Measurements from ENCODE around the gene NDUFAF7. TPM values are rescaled to one million over a fixed set of nuclear protein-coding genes. Genes with fewer than 3 reads are reported as not detected.

NDUFAF7 gene
- total RNA-seq, 1 donor from 2014 or later, result 23.0 TPM

DNA sequence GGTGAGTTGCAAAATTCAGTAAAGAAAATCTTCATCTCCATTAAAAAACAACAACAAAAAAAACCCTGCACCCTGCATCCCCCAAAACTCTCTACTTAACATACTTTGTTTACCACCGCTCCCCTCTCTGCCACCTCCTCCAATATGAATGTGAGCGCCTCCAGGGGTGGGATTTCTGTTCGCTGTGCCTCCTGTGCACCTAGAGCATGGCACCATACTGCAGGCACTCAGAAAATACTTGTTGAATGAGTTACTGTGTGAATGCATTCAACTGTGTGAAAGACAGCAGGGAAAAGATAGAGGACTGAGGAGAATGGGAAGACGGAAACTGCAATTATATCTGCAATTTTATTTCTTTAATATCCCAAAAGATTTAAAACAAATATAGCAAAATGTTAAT is 4.6 kb upstream of the NDUFAF7 start:
- no peak for DNase-seq (ENCODE audit: low spot score)
- Mint-ChIP-seq H3K36me3 (ENCODE audit: low read depth) (peaks cover 39% of the 10 kb centered on the region), H3K27ac (no peak overlapping the region), H3K27me3 (ENCODE audit: insufficient read depth) (no peaks in the 10 kb centered on the region), H3K4me1 (ENCODE audit: low read depth) (peaks cover 37% of the 10 kb centered on the region), H3K4me3 (no peak overlapping the region), H3K9me3 (no peaks in the 10 kb centered on the region)
- intact Hi-C loops (cut with micrococcal nuclease), result no loop called here

- intact Hi-C loops (cut with micrococcal nuclease), result no loop called here
- no peak overlapping the region for H3K4me3 Mint-ChIP-seq
- DNase-seq (ENCODE audit: low spot score), result no peak
- peaks cover 24% of the 10 kb centered on the region for H3K36me3 Mint-ChIP-seq (ENCODE audit: low read depth)
- H3K27me3 Mint-ChIP-seq (ENCODE audit: insufficient read depth), result no peaks in the 10 kb centered on the region
- no peak overlapping the region for H3K27ac Mint-ChIP-seq
- no peaks in the 10 kb centered on the region for H3K9me3 Mint-ChIP-seq
- peaks cover 22% of the 10 kb centered on the region for H3K4me1 Mint-ChIP-seq (ENCODE audit: low read depth)
These were observed 2.7 kb upstream of the NDUFAF7 start for GRCh38 chr2:37228788-37229187.

GRCh38 chr2:37230581-37230980 is 877 bp upstream of the NDUFAF7 start:
- intact Hi-C loops (cut with micrococcal nuclease), result loop anchor here (2.0 to 10.0 kb wide), 3 partner anchors 136 to 1144 kb away; partner anchors contain the start of gene ATL2
- H3K27me3 Mint-ChIP-seq (ENCODE audit: insufficient read depth), result no peaks in the 10 kb centered on the region
- DNase-seq (ENCODE audit: low spot score), result no peak
- H3K36me3 Mint-ChIP-seq (ENCODE audit: low read depth), result peaks cover 28% of the 10 kb centered on the region
- no peak overlapping the region for H3K27ac Mint-ChIP-seq
- no peaks in the 10 kb centered on the region for H3K9me3 Mint-ChIP-seq
- H3K4me1 Mint-ChIP-seq (ENCODE audit: low read depth), result peaks cover 31% of the 10 kb centered on the region
- H3K4me3 Mint-ChIP-seq, result no peak overlapping the region

DNA sequence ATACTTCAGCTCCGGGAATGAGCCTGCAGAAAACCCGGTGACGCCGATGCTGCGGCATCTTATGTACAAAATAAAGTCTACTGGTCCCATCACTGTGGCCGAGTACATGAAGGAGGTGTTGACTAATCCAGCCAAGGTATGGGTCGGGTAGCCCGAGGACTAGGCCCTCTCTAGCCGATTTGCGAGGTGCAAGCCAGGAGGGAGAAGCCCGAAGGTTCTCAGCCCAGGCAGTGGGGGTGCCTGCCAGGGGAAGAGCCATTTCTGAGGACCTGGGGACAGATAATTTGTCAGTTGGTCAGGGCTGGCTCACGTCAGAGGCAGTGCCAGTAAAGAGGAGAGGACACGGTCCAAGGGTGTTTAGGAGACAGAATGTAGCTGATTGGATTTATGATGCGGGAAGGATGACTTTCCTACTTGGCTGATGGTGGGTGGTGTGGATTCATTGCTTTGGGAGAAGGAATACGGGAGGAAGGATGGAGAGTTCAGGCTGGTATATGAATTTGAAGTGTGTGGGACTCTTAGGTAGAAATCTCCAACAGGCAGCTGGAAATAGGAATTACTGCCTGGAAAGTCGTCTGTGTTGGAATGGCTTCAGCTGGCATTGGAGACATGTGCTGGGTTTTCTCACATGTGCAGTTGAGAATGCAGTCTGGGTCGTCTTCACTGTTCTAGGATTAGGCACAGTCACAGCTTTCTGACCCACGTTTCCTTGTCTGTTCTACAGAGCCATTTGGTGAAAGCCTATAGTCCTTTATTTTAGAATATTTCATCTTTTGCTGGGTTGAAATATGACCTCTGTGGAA is 874 bp downstream of the NDUFAF7 start:
- peaks cover 28% of the 10 kb centered on the region for H3K36me3 Mint-ChIP-seq (ENCODE audit: low read depth)
- DNase-seq (ENCODE audit: low spot score), result no peak
- intact Hi-C loops (cut with micrococcal nuclease), result loop anchor here (5.0 to 10.0 kb wide), 2 partner anchors 355 to 1142 kb away; partner anchors contain the start of gene ATL2
- no peak overlapping the region for H3K4me3 Mint-ChIP-seq
- H3K27ac Mint-ChIP-seq, result no peak overlapping the region
- H3K9me3 Mint-ChIP-seq, result no peaks in the 10 kb centered on the region
- peaks cover 21% of the 10 kb centered on the region for H3K4me1 Mint-ChIP-seq (ENCODE audit: low read depth)
- no peaks in the 10 kb centered on the region for H3K27me3 Mint-ChIP-seq (ENCODE audit: insufficient read depth)

- intact Hi-C loops (cut with micrococcal nuclease), result no loop called here
- no peak for DNase-seq (ENCODE audit: low spot score)
- Mint-ChIP-seq H3K4me3 (no peak overlapping the region), H3K27me3 (ENCODE audit: insufficient read depth) (no peaks in the 10 kb centered on the region), H3K27ac (peak overlapping the region; percentile 9), H3K36me3 (ENCODE audit: low read depth) (peaks cover 62% of the 10 kb centered on the region), H3K4me1 (ENCODE audit: low read depth) (peaks cover 36% of the 10 kb centered on the region), H3K9me3 (no peaks in the 10 kb centered on the region)
These were observed 12.0 kb downstream of the NDUFAF7 start for GRCh38 chr2:37243435-37243834.

- DNase-seq (ENCODE audit: low spot score), result no peak
- Mint-ChIP-seq H3K4me3 (no peak overlapping the region), H3K27ac (no peak overlapping the region), H3K4me1 (ENCODE audit: low read depth) (peaks cover 36% of the 10 kb centered on the region), H3K36me3 (ENCODE audit: low read depth) (peaks cover 63% of the 10 kb centered on the region), H3K9me3 (no peaks in the 10 kb centered on the region), H3K27me3 (ENCODE audit: insufficient read depth) (no peaks in the 10 kb centered on the region)
- intact Hi-C loops (cut with micrococcal nuclease), result loop anchor here (1.0 kb wide), 1 partner anchor 13 kb away; the partner anchor contains the start of genes CEBPZ and NDUFAF7
These were observed 12.6 kb downstream of the NDUFAF7 start for GRCh38 chr2:37244017-37244416.

DNA sequence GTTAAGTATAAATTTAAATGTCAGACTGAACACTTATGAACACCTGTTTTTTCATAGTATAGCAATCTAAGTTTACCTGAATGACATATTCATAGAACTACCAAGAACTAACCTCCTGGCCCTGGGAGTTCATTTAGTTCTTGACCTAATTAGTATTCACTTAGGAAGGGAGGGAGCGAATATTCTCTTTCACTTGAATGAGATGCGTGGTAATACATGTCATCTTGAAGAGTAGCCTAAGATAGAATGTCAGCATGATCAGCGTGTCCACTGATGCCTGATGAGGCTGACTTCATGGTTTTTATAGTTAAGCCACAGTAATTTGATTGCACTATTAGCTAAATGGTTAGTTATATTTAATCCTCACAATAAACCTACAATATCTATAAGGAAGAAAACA is 13.3 kb downstream of the NDUFAF7 start:
- H3K27ac Mint-ChIP-seq, result no peak overlapping the region
- DNase-seq (ENCODE audit: low spot score), result no peak
- H3K4me3 Mint-ChIP-seq, result no peak overlapping the region
- no peaks in the 10 kb centered on the region for H3K9me3 Mint-ChIP-seq
- H3K27me3 Mint-ChIP-seq (ENCODE audit: insufficient read depth), result no peaks in the 10 kb centered on the region
- H3K4me1 Mint-ChIP-seq (ENCODE audit: low read depth), result peaks cover 36% of the 10 kb centered on the region
- intact Hi-C loops (cut with micrococcal nuclease), result loop anchor here (1.0 kb wide), 1 partner anchor 13 kb away; the partner anchor contains the start of genes CEBPZ and NDUFAF7
- peaks cover 67% of the 10 kb centered on the region for H3K36me3 Mint-ChIP-seq (ENCODE audit: low read depth)

GRCh38 chr2:37246205-37246604 is 14.7 kb downstream of the NDUFAF7 start:
- DNase-seq (ENCODE audit: low spot score), result no peak
- Mint-ChIP-seq H3K9me3 (no peaks in the 10 kb centered on the region), H3K4me1 (ENCODE audit: low read depth) (peaks cover 29% of the 10 kb centered on the region), H3K36me3 (ENCODE audit: low read depth) (peaks cover 68% of the 10 kb centered on the region), H3K4me3 (no peak overlapping the region), H3K27me3 (ENCODE audit: insufficient read depth) (no peaks in the 10 kb centered on the region), H3K27ac (no peak overlapping the region)
- intact Hi-C loops (cut with micrococcal nuclease), result no loop called here

GRCh38 chr2:37250869-37251740 is 19.6 kb downstream of the NDUFAF7 start:
- no peaks in the 10 kb centered on the region for H3K9me3 Mint-ChIP-seq
- peaks cover 64% of the 10 kb centered on the region for H3K36me3 Mint-ChIP-seq (ENCODE audit: low read depth)
- no peak overlapping the region for H3K27ac Mint-ChIP-seq
- DNase-seq (ENCODE audit: low spot score), result no peak
- H3K4me1 Mint-ChIP-seq (ENCODE audit: low read depth), result no peaks in the 10 kb centered on the region
- H3K27me3 Mint-ChIP-seq (ENCODE audit: insufficient read depth), result no peaks in the 10 kb centered on the region
- no peak overlapping the region for H3K4me3 Mint-ChIP-seq
- intact Hi-C loops (cut with micrococcal nuclease), result no loop called here

GRCh38 chr2:37262522-37262921 is 31.1 kb downstream of the NDUFAF7 start:
- intact Hi-C loops (cut with micrococcal nuclease), result no loop called here
- no peak overlapping the region for H3K4me3 Mint-ChIP-seq
- DNase-seq (ENCODE audit: low spot score), result no peak
- no peak overlapping the region for H3K27ac Mint-ChIP-seq
- H3K36me3 Mint-ChIP-seq (ENCODE audit: low read depth), result peaks cover 27% of the 10 kb centered on the region
- no peaks in the 10 kb centered on the region for H3K4me1 Mint-ChIP-seq (ENCODE audit: low read depth)
- no peaks in the 10 kb centered on the region for H3K27me3 Mint-ChIP-seq (ENCODE audit: insufficient read depth)
- no peaks in the 10 kb centered on the region for H3K9me3 Mint-ChIP-seq

- Mint-ChIP-seq H3K4me1 (ENCODE audit: low read depth) (no peaks in the 10 kb centered on the region), H3K4me3 (no peak overlapping the region), H3K27me3 (ENCODE audit: insufficient read depth) (no peaks in the 10 kb centered on the region), H3K27ac (no peak overlapping the region), H3K9me3 (no peaks in the 10 kb centered on the region), H3K36me3 (ENCODE audit: low read depth) (peaks cover 33% of the 10 kb centered on the region)
- DNase-seq (ENCODE audit: low spot score), result no peak
- intact Hi-C loops (cut with micrococcal nuclease), result no loop called here
These were observed 32.4 kb downstream of the NDUFAF7 start for GRCh38 chr2:37263839-37264238.

- intact Hi-C loops (cut with micrococcal nuclease), result no loop called here
- peaks cover 32% of the 10 kb centered on the region for H3K36me3 Mint-ChIP-seq (ENCODE audit: low read depth)
- no peaks in the 10 kb centered on the region for H3K27me3 Mint-ChIP-seq (ENCODE audit: insufficient read depth)
- no peaks in the 10 kb centered on the region for H3K4me1 Mint-ChIP-seq (ENCODE audit: low read depth)
- no peak overlapping the region for H3K27ac Mint-ChIP-seq
- H3K9me3 Mint-ChIP-seq, result no peaks in the 10 kb centered on the region
- no peak overlapping the region for H3K4me3 Mint-ChIP-seq
- DNase-seq (ENCODE audit: low spot score), result no peak
These were observed 36.2 kb downstream of the NDUFAF7 start for GRCh38 chr2:37267685-37268084.

- H3K4me1 Mint-ChIP-seq (ENCODE audit: low read depth), result no peaks in the 10 kb centered on the region
- H3K27ac Mint-ChIP-seq, result no peak overlapping the region
- intact Hi-C loops (cut with micrococcal nuclease), result no loop called here
- H3K27me3 Mint-ChIP-seq (ENCODE audit: insufficient read depth), result no peaks in the 10 kb centered on the region
- no peaks in the 10 kb centered on the region for H3K9me3 Mint-ChIP-seq
- H3K36me3 Mint-ChIP-seq (ENCODE audit: low read depth), result peaks cover 32% of the 10 kb centered on the region
- no peak overlapping the region for H3K4me3 Mint-ChIP-seq
- DNase-seq (ENCODE audit: low spot score), result no peak
These were observed 36.7 kb downstream of the NDUFAF7 start for GRCh38 chr2:37268111-37268510.
